Stimulated activated CD8-positive, alpha-beta memory T cell treated with anti-CD3 and anti-CD28 coated beads, Interleukin-4, amount 100 ng/mL, for 4 hours (primary cell): ENCODE results near the gene PREP.

Experiments
- DNase-seq, 2 donors: peaks; one replicate each; pipeline ENCODE4 v3.0.0-alpha.2; 2020; ENCODE audit warnings: low read depth in 2 of 2, low spot score in 1 of 2

PREP gene

DNA sequence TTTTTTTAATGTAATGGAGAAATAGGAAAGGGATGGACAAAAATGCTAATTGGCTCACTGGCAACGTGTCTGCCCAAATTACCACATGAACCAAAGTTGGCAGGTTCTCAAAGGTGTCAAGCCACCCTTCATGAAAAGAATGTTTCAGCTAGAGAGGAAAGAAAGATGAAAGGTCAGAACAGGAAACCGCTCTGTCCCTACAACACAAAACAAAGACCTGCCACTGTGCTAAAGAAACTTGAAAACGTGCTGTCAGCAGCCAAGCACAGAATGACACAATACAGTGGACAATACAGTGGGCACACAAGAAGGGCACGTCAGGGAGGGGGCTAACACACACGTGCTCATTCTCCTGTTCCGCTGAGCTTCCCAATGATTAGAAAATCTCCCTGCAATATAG is 4.9 kb downstream of the PREP start:
- DNase-seq = no peak

DNA sequence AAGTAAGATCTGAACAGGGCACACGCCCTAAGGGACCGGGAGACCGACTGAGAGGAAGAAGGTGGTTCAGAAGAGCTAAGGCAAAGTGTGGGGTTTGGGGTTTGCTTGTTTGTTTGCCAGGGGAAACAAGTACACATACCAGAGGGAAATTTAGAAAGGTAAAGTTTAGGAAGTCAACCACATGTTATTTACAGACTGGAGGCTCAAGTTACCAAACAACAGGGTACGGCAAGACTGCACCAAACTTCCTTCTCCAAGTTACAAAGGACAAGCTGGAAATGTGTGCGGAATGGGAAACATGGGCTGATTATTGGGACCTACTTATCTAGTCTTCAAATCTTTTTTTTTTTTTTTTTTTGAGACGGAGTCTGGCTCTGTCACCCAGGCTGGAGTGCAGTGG is 11.2 kb downstream of the PREP start:
- no peak for DNase-seq

DNA sequence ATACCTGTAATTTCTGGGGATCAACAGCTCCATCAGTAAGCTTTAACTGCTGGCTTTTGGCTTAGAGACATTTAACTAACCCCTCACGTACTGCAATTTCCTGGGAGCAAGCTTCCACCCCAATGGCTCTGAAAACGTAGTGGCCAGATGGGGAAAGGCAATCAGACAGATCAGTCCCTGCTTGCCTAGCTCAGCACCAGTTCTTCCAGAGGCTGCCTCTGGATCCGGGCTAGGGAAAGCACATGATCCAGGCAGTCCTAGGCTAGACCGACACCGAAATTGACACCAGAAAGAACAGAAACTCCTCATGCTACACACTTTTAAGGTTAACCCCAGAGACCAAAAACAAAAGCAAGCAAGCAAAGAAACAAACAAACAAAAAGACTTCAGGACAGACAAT is 13.3 kb downstream of the PREP start:
- DNase-seq = no peak

DNA sequence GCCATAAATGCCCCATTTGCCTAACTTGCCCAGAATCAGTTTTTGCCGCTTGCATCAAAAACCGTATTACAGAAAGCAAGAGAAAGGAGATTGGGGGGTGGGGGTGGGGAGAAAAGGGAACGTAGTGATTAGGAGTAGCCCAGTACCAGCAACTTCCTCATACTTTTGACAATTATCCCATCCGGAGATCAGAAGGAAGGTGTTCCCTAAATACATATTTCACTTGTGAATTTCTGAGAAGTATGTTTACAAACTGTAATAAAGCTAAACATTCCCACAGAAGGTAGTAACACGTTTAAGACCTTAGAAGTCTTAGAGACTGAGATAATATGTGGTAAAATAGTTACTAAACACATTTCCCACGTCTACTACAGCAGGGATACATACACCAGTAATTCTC is 14.5 kb downstream of the PREP start:
- DNase-seq = no peak

DNA sequence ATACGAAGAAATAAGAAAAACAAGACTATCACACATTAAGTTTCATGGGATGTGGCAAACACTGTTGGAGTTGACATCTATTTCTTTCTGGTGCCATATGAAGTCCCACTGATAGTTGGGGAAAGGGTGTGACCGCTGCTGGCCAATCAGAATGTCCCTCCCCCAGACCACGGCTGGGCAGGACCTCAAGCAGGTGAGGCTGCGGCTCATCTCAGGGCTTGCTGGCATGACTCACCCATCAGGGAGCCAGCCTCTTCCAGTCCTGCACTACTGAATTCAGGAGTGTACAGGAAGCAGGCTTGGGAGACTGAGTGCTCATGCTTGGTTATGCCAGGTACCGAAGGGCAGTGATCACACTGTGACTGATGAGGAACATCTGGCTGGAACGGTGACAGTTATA is 18.9 kb downstream of the PREP start:
- DNase-seq = no peak

DNA sequence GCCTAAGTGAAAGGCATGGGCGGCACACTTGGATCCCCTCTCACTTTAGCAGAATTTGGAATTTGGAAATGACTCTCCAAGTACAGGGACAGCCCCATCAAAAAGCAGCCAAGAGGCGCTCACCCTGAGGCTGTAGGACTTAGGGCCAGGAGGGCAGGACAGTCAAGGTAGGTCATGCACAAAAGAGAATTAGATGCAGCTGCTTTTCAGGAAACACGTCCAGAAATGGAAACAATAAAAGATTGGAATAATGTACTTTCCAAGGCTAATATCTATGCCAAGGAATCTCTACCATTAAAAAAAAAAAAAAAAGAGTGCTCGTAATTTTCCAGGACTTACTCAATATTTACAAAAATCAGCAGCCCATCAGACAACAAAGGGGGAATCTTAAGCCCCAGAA is 19.9 kb downstream of the PREP start:
- no peak for DNase-seq

DNA sequence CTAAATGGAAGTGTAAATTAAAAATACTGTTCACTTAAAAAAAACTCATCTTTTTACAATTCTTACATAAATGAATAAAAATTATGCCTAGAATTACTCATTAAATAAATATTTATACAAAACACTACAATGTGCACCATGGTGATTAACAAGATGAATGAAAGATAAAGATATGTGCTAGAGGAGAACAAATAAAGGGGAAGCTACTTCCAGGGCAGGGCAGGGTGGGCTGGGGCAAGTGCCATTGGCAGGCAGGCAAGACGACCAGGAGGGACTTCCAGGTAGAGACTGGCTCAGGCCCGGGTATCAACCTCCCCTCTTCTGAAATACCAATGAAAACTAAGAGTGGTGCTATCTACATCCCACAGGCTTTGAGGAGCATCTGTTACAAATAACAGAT is 20.4 kb downstream of the PREP start:
- no peak for DNase-seq

DNA sequence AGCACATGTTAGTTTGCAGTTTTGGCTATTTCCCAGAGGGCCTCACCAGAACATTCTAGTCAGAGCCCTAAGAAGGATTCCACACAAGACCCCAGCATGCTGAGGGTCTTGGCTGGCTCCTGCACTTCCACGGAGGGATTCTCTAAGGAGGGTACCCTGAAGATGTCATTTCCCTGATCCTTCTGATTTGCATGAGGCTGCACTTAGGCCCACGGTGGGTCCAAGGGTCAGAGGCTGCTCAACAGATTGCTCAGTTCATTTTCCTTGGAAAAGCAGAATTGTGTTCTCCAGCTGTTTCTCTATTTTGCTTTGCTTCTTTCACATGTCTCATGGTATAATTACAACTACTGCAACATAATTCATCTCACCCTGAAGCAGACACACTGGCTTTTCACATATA is 22.2 kb downstream of the PREP start:
- no peak for DNase-seq

DNA sequence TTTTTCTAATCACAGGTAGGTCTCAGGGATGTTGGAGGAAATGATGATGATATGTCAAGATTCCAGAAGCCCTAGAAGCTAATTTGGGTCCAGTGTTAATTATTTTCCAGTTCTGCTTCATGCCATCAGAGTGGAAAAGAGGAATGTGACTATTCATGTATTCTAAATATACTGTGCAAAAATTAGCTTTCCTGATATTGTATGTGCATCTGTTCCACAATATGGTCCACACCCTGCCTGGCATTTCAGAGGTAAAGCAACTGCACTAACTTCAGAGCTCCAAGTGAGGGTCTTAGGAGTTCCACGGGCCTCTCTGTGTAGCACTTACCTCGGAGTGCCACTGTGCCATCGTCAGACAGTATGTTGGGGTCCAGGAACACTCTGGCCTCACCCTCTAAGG is 27.1 kb downstream of the PREP start:
- DNase-seq = no peak

DNA sequence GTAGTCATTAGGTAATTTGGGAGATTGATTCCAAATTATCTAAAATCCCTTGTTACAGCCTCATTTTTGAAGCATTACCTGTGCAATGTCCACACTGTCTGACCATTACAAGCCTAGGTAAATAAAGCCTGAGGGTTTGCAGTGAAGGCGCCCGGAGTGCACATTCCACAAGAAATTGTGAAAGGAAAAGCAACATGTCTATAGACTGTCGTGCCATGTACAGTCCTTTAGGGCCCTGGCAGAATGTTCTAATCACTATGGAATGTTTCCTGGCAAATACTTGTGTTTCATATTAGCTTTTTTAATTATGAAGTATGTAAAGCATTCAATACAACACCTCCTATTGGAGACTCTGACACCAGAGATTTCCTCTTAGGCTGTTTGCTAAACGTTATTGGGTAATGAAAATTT is 28.9 kb downstream of the PREP start:
- no peak for DNase-seq

DNA sequence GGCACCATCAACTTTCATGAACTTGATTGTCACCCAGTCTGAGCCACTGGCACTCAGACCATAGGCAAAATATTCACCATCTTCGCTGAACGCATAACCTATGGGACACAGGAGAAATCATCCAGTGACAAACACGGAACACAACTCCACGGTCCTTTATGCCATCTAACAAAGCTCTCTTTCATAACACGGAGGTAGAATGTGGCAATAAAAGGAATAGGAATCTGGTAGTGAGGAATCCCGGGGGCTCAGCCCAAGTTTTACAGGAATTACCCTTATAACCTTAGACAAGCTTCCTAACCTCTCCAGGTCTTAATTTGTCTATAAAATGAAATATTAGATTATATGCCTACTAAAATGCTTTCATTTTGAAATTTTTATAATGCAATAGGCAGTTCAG is 29.4 kb downstream of the PREP start:
- DNase-seq = no peak

DNA sequence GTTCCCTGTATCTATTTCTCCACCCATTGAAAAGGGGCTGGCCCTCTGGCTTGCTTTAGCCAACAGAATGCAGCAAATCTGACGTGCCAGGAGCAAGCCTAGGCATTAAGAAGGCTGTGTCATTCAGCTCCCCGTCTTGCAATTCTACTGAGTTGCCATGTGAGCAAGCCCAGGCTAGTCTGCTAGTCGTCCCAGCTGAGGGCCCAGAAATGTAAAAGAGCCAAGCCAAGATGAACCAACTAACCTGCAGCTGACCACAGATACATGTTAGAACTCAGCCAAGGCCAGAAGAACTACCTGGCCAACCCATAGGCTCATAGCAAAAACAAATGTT is 30.1 kb downstream of the PREP start:
- no peak for DNase-seq

DNA sequence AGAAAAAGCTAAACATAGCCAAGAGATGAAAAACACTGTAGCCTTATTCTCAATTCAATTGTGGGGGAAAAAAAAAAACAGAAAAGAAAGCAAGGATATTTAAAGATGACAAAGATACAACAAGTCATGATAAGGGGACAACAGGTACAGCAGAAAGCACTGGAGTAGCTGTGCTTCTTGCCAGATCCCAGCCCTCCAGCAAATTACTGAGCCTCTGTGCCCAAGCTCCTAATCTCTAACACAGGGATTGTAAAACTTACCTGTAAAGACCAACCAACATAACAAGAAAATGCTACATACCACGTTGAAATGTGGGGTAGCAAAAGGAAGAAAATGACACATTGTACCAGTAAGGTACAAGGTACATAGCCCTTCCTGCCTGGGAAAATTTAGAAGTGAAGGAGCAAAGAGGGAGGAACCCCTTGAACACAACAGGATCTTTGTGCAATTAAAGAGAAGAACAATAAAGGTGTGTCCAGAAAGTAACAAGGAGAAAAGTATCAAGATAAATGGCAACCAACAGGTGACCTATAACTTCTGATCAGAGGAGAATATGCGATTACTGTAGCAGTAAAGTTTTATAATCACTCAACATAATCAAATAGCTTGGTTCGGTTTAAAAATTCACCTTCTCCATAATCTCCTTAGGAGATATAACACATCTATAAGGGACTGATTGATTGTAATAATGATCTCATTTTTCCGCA is 30.6 kb downstream of the PREP start:
- no peak for DNase-seq

DNA sequence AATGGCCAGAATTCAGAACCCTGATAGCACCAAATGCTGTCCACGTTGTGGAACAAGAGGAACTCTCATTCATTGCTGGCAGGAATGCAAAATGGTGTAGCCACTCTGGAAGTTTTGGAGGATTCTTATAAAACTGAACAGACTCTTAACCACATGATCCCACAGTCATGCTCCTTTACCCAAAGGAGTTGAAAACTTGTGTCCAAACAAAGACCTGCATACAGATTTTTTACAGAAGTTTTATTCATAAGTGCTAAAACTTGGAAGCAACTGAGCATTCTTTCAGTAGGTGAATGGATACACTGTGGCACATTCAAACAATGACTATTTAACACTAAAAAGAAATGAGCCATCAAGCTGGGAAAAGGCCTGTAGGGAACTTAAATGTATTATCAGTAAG is 32.5 kb downstream of the PREP start:
- DNase-seq = no peak

DNA sequence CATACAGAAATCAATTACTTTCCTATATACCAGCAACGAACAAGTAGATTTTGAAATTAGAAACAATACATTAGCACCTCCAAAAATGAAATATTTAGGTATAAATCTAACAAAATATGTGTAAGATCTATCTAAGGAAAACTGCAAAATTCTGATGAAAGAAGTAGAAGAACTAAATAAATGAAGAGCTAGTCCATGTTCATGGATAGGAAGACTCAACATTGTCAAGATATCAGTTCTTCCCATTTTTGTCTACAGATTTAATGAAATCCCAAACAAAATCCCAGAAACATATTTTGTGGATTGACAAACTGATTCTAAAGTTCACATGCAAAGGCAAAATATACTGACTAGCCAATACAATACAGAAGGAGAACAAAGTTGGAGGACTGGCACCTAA is 33.7 kb downstream of the PREP start:
- DNase-seq = no peak

DNA sequence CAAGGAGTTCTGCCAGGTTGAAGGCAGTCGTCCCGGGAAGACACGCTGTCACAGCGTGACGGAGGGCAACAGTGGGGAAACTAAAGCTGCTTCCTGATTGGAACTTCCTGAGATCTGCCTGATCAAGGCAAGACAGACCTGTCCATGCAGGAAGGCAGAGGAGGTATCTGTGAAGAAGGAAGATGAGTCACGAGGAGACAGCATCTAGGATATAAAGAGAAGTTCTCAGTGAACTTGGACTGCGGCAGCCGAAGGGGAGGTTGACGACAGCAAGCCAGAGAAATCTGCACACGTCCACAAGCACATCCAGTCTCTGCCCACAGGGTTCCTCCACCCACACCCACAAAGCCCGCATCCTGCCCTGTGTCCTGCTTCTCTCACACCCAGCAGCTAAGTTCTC is 38.6 kb downstream of the PREP start:
- no peak for DNase-seq

DNA sequence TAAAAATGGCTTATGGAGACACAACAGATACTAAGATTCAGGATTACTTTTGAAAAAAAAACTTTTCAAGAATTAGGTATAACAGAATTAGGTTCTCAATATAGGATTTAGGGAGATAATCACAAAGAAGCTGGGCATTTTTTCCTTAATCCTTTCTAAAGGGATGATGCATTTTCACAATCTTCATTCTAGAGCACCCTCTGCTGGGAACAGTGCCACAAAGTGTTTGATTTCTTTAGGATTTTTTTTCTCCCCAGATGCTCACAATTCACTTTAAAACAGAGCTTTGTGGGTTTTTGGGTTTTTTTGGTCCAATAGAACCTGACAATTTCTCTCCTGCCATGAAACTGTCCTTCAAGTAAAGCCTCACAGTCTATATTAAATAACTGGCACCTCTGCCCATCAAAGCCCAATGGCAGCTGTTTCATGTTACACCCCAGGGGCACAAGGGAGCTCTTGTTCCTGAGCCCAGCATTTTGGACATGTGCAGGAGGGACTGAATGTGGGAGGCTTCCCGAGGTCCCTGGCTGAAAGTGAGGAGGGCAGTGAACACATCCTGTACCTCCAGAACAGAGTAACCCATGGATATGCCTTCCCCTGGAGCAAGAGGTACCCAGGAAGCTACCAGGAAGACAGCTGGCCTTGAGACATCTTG is 39.7 kb downstream of the PREP start:
- no peak for DNase-seq

DNA sequence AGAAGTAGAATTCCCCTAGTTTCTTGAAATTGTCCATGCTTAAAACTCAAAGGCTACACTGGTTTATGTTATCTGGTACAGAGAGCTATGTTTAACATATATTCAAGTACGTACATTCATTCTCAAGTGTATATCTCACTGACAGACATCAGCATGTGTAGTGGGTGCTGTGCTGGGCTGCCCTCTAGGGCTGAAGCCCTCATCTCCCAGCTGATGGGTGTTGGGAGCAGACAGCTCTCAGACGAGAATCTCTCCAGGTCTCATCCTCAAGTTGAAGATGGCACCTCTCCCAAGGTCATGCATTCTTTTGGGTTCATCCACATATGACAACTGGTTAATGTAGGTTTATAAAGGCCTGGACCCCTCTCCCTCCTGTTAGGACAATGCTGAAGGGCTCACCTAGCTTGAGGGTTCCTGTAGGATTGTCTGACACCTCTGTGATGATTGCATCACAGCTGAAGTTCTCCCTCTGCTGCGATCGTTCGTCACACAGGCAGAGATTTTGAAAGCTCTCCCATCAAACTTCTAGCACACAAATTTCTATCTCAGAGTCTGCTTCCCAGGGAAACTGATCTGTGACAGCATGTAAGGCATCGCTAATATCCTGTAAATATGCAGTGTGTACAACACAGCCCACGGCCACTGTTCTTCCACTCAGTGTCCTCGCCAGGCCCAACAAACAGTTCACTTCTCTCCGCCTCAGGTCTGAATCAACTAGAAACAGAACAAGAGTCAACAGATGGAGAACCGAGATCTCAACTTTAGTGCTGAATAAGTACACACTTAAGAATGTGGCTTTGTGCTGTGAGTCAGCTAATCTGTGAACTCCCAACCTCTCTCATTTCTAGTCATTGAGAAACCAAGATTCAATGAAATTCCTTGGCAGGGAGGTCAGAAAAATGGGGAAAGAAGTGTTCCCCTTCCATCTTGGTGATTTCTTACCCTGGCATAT is 43.2 kb downstream of the PREP start:
- no peak for DNase-seq

DNA sequence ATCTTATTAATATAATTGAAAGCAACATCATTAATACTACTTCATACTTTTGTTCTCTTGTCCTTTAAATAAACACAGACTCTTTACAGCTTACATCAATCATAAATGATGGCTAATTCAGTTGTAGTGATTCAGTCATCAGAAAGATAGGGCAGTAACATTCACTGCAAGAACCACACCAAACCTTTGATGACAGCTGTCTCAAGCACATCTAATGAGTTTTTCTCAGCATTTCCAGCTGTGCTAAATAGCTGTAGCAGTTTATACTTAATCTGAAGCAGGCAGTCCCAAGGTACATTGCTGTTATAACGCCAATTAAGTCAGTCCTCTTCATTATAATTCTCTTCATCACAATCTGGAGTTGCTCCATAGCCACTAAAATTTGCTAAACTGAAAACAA is 45.7 kb downstream of the PREP start:
- no peak for DNase-seq

DNA sequence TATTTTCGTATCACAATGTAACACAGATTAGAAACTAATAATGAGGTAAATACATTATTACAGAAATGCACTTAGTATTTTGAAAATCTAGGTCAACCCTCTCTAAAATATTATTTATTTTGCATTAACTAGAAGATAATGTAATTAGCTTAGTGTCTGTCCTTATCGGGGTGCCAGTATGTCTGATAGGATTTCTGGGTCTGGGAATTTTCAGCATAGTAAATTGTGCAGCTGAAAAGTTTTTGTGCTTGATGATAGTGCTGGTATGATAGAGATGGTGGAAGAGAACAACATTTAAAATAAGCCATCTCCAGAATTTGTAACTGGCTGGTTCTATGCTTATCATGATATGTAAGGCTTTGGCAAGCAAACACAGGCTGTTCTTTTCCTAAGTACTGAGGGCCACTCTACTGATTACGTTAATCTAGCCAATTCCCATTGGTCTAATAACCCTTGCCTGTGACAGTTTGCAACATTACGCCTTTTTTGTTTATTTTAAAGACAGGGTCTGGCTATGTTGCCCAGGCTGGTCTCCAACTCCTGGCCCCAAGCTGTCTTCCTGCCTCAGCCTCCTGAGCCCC is 50.8 kb downstream of the PREP start:
- DNase-seq = no peak

DNA sequence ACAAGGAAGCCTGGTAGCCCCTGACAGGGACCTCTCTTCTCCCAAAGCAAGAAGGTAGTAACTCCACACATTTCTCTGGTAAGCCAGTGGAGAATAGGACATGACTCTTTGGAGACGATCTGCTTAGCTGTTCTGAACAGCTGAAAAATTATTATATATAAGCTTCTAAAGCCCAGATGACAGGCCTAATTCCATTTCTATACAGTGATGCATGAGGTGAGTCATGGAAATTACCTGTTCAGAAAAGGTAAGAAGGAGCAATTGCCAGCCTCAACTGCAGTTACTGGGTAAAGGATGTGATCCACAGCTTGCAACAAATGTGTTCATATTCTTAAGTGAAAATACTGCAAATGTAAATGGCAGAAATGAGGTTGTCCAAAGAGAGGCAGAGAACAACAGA is 54.0 kb downstream of the PREP start:
- DNase-seq = no peak

DNA sequence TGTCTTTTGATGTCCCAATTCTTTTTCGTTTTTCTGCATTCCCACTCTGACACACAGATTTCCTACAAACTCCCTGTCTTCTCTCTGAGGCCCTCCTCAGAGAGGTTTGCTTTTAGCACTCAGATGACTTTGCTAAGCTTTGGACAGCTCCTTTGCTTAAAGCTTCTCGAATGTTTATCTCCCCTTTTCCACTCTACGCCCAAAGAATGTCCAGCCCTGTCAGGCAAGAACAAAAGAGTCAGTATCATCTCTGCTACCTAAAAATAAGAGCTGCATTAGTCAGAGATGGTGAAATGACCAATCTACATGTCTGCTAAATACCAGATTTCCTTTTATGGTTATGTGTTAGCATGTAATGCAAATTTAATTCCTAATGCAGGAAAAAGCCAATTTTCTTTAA is 56.8 kb downstream of the PREP start:
- DNase-seq = no peak
